Measurements from ENCODE around the gene HCFC1. TPM values are rescaled to one million over a fixed set of nuclear protein-coding genes. Genes with fewer than 3 reads are reported as not detected.

HCFC1 gene
- polyA plus RNA-seq, 4 donors: 41.5 to 44.3 (median 41.9) TPM

DNA sequence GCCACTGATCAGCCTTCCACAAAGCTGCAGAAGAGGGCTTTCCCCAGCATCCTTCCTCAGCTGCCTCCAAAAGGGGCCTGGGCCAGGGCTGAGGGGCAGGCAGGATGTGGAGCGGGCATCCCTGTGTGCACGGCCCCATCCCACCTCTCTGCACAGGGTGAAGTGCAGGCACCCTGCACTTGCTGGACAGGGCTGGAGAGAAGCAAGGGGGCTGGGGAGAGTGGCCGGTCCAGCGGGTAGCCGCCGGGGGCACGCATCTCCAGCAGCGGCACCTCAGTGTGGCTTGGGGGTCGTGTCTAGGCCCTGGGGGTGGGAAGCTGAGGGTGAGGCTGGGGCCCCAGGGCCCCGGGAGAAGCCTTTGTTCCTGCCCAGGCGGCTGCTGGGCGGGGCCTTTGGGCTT lies 64.2 kb downstream of the HCFC1 start:
- no peak for DNase-seq (ENCODE audit: low read depth in 4 of 4, low spot score in 3 of 4)

DNA sequence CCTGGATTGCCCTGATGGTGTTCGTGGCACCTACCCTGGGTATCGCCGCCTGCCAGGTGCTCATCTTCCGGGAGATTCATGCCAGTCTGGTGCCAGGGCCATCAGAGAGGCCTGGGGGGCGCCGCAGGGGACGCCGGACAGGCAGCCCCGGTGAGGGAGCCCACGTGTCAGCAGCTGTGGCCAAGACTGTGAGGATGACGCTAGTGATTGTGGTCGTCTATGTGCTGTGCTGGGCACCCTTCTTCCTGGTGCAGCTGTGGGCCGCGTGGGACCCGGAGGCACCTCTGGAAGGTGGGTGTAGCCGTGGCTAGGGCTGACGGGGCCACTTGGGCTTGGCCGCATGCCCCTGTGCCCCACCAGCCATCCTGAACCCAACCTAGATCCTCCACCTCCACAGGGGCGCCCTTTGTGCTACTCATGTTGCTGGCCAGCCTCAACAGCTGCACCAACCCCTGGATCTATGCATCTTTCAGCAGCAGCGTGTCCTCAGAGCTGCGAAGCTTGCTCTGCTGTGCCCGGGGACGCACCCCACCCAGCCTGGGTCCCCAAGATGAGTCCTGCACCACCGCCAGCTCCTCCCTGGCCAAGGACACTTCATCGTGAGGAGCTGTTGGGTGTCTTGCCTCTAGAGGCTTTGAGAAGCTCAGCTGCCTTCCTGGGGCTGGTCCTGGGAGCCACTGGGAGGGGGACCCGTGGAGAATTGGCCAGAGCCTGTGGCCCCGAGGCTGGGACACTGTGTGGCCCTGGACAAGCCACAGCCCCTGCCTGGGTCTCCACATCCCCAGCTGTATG lies 65.3 kb downstream of the HCFC1 start:
- no peak for DNase-seq (ENCODE audit: low read depth in 4 of 4, low spot score in 3 of 4)

DNA sequence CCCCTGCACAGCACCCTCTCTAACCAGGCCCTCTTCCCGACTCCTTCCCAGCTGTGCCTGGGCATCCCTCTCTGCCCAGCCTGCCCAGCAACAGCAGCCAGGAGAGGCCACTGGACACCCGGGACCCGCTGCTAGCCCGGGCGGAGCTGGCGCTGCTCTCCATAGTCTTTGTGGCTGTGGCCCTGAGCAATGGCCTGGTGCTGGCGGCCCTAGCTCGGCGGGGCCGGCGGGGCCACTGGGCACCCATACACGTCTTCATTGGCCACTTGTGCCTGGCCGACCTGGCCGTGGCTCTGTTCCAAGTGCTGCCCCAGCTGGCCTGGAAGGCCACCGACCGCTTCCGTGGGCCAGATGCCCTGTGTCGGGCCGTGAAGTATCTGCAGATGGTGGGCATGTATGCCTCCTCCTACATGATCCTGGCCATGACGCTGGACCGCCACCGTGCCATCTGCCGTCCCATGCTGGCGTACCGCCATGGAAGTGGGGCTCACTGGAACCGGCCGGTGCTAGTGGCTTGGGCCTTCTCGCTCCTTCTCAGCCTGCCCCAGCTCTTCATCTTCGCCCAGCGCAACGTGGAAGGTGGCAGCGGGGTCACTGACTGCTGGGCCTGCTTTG lies 66.0 kb downstream of the HCFC1 start:
- DNase-seq (ENCODE audit: low read depth in 4 of 4, low spot score in 3 of 4): no peak

DNA sequence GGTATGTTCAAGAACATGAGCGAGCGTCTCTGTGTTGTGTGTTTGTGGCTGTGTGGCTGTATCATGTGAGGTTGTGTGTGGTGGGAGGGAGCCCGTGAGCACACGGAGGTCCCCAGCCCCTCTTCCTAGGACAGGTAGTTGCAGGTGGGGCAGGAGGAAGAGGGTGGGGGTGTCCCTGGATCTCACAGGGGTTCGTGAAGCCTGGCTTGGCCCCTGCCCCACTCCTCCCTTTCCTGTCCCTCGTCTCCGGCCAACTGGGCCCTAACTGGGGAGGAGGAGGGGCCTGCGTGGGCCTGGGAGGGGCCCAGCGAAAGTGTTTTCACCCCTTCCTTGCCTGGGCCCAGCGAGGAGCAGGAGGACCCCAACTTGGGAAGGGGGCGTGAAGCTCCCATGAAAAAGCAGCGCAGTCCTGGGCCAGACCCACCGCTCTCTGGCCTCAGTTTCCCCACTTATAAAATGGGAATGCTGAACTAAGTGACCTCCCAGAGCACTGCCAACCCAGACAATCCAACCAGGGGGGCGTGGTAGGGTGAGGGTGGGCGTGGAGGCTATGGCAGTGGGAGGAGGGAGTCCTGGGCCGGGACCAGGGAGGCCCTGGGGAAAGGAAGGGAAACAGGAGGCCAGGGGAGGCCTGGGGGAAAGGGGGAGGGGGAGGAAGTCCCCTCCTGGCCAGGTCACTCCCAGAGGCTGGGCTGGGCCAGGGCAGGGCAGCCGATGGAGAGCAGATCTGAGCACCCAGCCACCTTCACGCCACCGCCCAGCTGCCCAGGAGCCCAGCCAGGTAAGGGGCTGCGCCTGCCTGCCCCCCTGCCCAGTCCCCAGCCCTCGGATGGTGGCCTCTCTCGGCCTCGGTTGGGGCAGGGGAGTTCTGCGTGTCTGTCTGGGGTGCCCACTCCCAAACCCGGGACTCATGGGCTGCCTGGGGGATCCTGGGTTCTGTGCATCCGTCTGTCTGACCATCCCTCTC lies 67.3 kb downstream of the HCFC1 start, which contains the start of gene AVPR2:
Gene AVPR2 (plus strand): TSS at position 683 of the 967 bp plus-strand sequence. CDS start 473 bp downstream, outside the sequence.
- no peak for DNase-seq (ENCODE audit: low read depth in 4 of 4, low spot score in 3 of 4)

DNA sequence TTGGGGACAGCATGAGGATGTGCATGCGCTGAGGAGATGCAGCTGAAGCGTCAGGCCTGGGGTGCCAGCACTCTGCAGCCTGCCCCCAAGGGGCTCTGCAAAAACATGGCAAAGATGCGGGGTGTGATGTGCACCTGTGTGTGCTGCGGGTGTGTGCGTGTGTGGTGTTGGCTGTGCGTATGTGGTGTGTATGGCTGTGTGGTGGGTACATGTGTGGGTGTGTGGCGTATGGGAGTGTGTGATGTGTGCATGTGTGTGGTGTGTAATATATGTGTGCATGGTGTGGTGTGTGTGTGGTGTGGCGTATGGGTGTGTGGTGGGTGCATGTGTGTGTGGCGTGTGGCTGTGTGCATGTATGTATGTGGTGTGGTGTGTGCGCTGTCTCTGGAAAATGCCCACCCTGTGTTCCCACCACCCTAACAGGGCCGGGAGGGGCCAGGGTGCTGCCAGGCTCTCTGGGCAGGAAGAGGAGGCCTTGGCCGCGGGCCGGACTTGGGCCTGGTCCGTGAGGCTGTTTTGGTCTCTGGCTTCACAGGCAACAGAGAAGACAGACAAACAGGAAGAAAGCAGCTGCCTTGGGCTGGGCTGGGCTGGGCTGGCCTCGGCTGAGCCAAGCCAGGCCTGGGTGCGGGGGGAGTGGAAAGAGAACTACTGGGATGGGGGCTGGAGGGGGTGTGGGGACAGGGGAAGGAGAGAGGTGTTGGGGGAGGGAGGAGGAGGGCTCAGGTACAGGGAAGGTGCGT lies 68.2 kb downstream of the HCFC1 start:
- no peak for DNase-seq (ENCODE audit: low read depth in 4 of 4, low spot score in 3 of 4)

DNA sequence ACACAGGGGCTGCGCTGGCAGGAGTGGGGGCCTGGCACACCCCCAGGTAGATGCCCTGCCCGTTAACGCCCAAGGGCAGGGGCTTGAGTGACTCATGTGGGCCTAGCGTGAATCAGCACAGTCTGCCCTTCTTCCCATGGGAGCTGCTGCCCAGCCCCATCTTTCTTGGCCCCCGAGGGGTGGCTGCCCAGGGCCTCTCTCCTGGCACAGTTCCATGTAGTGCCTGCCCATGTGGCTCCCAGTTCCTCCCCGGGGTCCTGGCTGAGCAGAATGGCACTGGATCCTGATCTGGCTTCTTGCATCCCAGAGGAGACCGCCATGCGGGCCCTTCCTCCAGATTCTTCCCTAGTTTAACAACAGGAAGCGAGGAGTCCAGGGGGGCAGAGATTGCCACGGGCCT lies 69.2 kb downstream of the HCFC1 start:
- no peak for DNase-seq (ENCODE audit: low read depth in 4 of 4, low spot score in 3 of 4)

DNA sequence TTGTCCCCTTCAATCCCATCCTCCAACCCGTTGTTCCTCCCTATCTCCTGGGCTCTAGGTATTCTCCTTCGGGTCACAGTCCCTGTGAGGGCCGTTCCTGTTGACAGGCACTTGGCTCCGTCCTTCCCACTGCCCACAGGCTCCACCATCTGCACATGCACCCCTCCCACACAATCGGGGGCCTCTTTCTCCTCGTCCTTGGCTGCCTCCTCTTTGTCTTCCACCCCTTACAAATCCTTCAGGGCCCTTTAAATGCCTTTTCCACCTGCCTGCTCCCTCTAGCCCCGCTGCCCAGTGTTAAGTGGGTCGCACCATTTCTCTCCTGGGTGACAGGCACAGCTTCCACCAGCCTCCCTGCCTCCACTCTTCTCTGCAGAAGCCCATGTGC lies 69.9 kb downstream of the HCFC1 start:
- no peak for DNase-seq (ENCODE audit: low read depth in 4 of 4, low spot score in 3 of 4)

DNA sequence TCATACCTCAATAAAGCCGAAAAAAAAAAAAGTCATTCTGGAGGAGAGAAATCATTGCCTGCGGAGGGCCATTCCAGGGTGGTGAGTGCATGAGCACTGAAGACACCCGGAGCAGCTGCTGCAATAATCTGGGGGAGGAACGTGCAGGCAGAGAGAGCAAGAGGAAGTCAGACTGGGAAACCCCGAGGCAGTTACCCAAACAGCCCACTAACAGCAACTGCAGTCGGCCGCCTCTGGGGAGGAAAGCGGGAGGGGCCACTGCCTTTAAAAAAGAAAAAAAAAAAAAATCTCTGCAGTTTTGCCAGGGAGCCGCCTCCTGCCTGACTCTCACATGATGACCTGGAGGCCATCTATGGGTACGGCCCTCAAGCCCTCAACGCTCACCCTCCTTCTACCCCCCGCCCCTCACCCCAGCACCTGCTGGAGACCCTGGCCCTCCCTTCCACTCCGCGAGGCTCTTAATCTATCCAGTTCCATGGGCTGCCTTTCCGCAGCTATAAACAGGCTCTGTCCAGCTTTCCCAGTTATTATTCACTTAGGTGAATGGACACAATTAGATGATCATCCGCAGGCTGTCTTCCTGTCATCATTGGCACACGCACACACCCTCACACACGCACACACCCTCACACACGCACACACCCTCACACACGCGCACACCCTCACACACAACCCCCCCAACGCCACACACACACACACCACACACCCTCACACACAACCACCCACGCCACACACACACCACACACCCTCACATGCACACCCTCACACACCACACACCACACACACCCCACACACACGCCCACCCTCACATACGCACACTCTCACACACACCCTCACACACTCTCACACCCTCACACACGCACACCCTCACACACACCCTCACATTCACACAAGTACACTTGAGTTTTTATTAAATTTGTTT lies 70.5 kb downstream of the HCFC1 start:
- no peak for DNase-seq (ENCODE audit: low read depth in 4 of 4, low spot score in 3 of 4)

DNA sequence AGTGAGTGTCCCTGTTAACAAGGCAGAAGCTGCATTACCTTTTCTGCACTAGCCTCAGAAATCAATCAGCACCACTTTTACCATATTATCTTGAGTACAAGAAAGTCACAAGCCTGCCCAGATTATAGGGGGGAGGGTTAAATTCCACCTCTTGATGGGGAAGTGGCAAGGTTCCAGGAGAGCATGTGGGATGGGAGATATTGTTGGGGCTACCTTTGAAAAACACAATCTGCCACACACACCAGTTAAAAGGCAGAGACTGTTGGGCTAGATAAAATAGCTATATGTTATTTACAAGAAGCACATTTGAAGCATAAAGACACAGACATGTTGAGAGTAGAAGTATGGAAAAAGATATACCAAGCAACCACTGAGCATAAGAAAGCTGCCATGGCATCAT lies 73.7 kb downstream of the HCFC1 start:
- DNase-seq (ENCODE audit: low read depth in 4 of 4, low spot score in 3 of 4): no peak

Other genes with a start within 250 kb of the HCFC1 start
- gene BCAP31, start 247.4 kb downstream of the HCFC1 start, polyA plus RNA-seq (ENCODE audit: insufficient read length in 4 of 4): 100 to 1,000 TPM; 192 to 206 (median 199) TPM
- 1 to 10 TPM; 6.3 to 8.9 (median 7.1) TPM for gene ABCD1, start 247.0 kb downstream of the HCFC1 start, polyA plus RNA-seq (ENCODE audit: insufficient read length in 4 of 4)
- gene PLXNB3, start 207.6 kb downstream of the HCFC1 start, polyA plus RNA-seq (ENCODE audit: insufficient read length in 4 of 4): 1 to 10 TPM in 3 of 4 donors, under 1 TPM in 1; 0.82 to 2.9 (median 2.1) TPM
- 1 to 10 TPM in 3 of 4 donors, under 1 TPM in 1; 0.90 to 2.0 (median 1.5) TPM for gene SRPK3, start 190.8 kb downstream of the HCFC1 start, polyA plus RNA-seq (ENCODE audit: insufficient read length in 4 of 4)
- gene IDH3G, start 177.4 kb downstream of the HCFC1 start, polyA plus RNA-seq (ENCODE audit: insufficient read length in 4 of 4): 10 to 100 TPM; 62.2 to 90.3 (median 72.7) TPM
- gene SSR4, start 177.2 kb downstream of the HCFC1 start, polyA plus RNA-seq (ENCODE audit: insufficient read length in 4 of 4): 100 to 1,000 TPM; 141 to 189 (median 155) TPM
- gene PDZD4, start 141.3 kb downstream of the HCFC1 start, polyA plus RNA-seq (ENCODE audit: insufficient read length in 4 of 4): 10 to 100 TPM in 1 of 4 donors, 1 to 10 TPM in 3; 7.7 to 10.6 (median 8.8) TPM
- 10 to 100 TPM; 46.4 to 59.9 (median 47.9) TPM for gene L1CAM, start 85.6 kb downstream of the HCFC1 start, polyA plus RNA-seq (ENCODE audit: insufficient read length in 4 of 4)
- gene AVPR2, start 67.1 kb downstream of the HCFC1 start, polyA plus RNA-seq (ENCODE audit: insufficient read length in 4 of 4): 1 to 10 TPM; 1.4 to 3.1 (median 2.0) TPM
- gene ARHGAP4, start 45.6 kb downstream of the HCFC1 start, polyA plus RNA-seq (ENCODE audit: insufficient read length in 4 of 4): 10 to 100 TPM; 24.6 to 37.8 (median 27.8) TPM
- 10 to 100 TPM; 60.2 to 80.1 (median 66.6) TPM for gene NAA10, start 36.8 kb downstream of the HCFC1 start, polyA plus RNA-seq (ENCODE audit: insufficient read length in 4 of 4)
- gene RENBP, start 27.2 kb downstream of the HCFC1 start, polyA plus RNA-seq (ENCODE audit: insufficient read length in 4 of 4): 10 to 100 TPM; 16.3 to 27.1 (median 18.8) TPM
- 1 to 10 TPM; 6.9 to 9.6 (median 7.4) TPM for gene TMEM187, start 936 bp upstream of the HCFC1 start, polyA plus RNA-seq (ENCODE audit: insufficient read length in 4 of 4)
- gene IRAK1, start 48.1 kb upstream of the HCFC1 start, polyA plus RNA-seq (ENCODE audit: insufficient read length in 4 of 4): 10 to 100 TPM; 48.4 to 62.2 (median 51.7) TPM
- 10 to 100 TPM; 30.2 to 36.9 (median 31.6) TPM for gene MECP2, start 125.9 kb upstream of the HCFC1 start, polyA plus RNA-seq (ENCODE audit: insufficient read length in 4 of 4)
- gene OPN1LW, start 172.4 kb upstream of the HCFC1 start, polyA plus RNA-seq (ENCODE audit: insufficient read length in 4 of 4): not detected
- gene OPN1MW, start 210.8 kb upstream of the HCFC1 start, polyA plus RNA-seq (ENCODE audit: insufficient read length in 4 of 4): not detected
- not detected for gene OPN1MW2, start 247.9 kb upstream of the HCFC1 start, polyA plus RNA-seq (ENCODE audit: insufficient read length in 4 of 4)